ENCODE results near the gene SNAPC5.

- no peak for TF ChIP-seq POLR2A (IDR thresholded peaks at IDR 0.05)
- no peak for TF ChIP-seq CTCF (IDR thresholded peaks at IDR 0.05)
- TF ChIP-seq POLR2AphosphoS5 (IDR thresholded peaks at IDR 0.05): no peak
- TF ChIP-seq EP300 (IDR thresholded peaks at IDR 0.05): no peak
Observed at GRCh38 chr15:66483131-66483566, 14.4 kb downstream of the SNAPC5 start.

Data from gastroesophageal sphincter (tissue), 3 donors.